ENCODE data around the gene FUT4. TPM values are rescaled to one million over a fixed set of nuclear protein-coding genes. Genes with fewer than 3 reads are reported as not detected.
"Not testable (repeated sequence)": the region's sequence is repeated elsewhere in the genome, so short reads cannot be mapped to it uniquely, and the experiment has no call there.

FUT4 gene
- polyA plus RNA-seq, 3 donors: 5.3 to 5.9 (median 5.3) TPM

DNA sequence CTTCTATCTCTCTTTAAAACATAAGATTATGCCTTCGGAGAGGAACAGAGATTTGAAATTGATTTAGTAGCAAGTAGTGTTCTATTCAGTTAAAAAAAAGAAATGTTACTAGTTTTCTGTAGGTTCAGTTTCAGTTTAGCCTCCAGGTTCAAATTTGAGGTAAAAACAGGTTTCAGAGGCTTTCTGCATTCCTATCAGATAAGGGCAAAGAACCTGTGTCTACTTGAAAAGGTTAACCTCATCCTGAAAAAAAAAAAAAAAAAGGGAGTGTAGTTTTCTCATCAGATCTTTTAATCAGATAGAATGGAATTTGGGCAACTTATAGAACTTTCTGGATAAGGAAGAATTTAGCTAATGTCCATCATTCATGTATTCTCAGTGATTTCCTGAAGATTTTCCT, 19.4 kb upstream of the FUT4 start:
- DNase-seq (ENCODE audit: extremely low read depth in 1 of 11, low read depth in 9 of 11, low spot score in 4 of 11): no peak

- peak in 6 of 11 donors; percentile 46 to 87 (median 63) for DNase-seq (ENCODE audit: extremely low read depth in 1 of 11, low read depth in 9 of 11, low spot score in 4 of 11)
Observed at GRCh38 chr11:94525546-94526324, 18.0 kb upstream of the FUT4 start.

- no peak for DNase-seq (ENCODE audit: extremely low read depth in 1 of 11, low read depth in 9 of 11, low spot score in 4 of 11)
Observed at GRCh38 chr11:94526645-94527438, 16.9 kb upstream of the FUT4 start.

GRCh38 chr11:94528551-94528950, 15.2 kb upstream of the FUT4 start:
- no peak for DNase-seq (ENCODE audit: extremely low read depth in 1 of 11, low read depth in 9 of 11, low spot score in 4 of 11)

DNA sequence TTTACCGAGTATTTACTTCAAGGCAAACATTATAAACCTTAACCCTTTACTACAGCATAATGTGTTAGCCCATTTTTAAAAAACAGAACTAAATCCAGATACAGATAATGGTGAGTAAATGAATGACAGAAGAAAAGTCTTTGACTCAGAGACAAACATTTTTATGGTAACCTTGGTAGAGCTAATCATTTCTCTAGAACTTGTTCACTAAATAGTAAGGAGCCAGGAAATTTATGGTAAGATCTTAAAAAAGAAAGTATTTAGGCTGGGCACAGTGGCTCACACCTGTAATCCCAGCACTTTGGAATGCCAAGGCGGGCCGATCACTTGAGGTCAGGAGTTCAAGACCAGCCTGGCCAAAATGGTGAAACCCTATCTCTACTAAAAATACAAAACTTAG, 11.5 kb upstream of the FUT4 start:
- no peak for DNase-seq (ENCODE audit: extremely low read depth in 1 of 11, low read depth in 9 of 11, low spot score in 4 of 11)

DNA sequence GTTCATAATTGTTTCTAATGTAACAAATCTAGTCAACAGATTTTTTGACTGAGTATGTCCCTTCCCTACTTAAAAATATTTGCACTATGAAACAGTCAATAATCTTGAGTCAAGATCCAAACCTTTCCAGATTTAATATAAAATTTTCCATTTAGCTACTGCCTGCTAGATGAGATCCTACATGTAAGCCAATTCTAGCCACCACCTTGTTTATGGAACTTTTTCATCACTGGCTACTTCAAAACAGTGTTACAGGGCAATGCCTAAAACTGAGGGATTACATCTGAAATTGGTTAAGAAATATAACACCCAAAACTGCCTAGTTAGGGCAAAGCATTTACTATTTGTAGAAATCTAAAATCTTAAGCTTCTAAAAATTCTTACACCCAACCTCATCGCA, 10.5 kb upstream of the FUT4 start:
- no peak for DNase-seq (ENCODE audit: extremely low read depth in 1 of 11, low read depth in 9 of 11, low spot score in 4 of 11)

DNA sequence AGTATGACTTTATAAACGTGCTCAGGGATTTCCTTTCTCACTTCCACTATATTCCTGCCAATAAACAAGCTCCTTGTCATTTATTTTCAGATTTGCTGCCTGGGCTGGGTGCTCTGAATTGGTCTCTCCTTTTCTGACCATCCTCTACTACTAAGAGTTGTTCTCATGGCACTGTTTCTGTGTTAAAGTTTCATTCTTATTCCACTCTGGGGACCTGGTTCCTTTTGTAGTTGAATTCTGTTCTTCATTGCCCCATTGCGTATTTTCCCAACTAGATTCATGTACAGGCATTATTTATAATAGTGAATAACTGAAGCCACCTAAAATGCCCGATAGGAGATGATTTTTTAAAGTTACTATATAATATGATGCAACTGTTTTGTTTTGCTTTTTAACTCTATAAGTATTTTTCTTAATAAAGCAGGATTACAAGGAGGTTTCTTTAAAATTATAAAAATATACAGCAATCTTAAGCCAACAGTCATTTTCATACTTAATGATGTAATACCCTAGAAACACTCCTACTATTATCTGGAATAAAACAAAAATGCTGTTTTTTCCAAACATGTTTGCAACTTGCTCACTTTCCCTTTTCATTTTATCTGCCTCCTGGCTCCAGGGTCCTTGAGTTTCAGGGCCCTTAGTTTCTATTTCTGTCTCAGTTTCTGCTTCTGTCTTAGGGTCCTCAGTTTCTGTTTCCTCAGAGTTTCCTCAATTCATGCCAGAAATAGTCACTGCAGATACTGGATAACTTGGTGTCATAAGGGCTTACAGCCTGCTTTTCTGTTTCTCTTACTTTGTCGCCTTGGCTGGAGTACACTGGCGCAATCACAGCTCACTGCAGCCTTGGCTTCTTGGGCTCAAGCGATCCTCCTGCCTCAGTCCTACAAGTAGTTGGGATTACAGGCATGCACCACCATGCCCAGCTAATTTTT, 9.8 kb upstream of the FUT4 start:
- DNase-seq (ENCODE audit: extremely low read depth in 1 of 11, low read depth in 9 of 11, low spot score in 4 of 11): no peak

DNA sequence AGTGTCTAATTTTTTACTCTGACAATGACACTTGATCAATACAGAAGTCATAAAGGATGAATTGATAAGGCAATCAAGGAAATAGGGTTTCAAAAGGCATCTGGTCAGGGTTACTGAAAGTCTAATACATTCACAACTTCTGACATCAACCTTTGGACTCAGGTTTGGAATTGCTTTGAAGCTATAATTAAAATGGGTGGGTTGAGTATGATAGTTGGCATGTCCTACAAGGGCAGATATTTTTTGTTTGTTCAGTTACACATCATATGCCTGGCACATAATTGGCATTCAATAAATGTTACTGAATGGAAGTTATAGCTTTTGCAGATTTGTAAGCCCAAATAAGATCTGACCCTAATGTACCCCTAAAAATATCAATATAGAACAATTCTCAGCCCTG, 7.3 kb upstream of the FUT4 start:
- DNase-seq (ENCODE audit: extremely low read depth in 1 of 11, low read depth in 9 of 11, low spot score in 4 of 11): no peak

DNA sequence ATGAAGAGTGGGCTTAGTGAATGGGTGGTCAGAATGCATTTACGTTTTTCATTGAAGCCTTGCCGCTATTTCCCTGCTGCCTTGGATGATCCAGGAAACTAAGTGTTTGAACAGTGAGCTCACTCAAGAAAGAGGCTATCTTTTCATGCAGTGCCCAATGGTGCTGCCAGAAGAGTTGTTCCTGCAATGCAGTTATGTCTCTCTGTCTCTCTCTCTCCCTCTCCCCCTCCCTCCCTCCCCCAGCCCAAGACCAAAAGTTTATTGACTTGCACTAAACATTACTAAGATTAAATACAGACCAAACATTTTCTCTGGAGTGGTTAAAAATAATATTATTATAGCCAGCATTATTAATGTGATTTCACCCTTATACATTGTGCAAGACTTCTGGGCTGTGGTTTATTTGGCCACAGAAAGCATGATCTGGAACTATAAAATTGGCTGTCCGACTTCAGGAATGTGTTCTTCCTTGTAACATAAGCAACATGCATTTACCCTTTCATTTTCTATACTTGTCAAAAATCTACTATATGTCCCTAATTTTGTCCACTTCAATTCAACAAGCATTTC, 6.6 kb upstream of the FUT4 start:
- DNase-seq (ENCODE audit: extremely low read depth in 1 of 11, low read depth in 9 of 11, low spot score in 4 of 11): no peak

DNA sequence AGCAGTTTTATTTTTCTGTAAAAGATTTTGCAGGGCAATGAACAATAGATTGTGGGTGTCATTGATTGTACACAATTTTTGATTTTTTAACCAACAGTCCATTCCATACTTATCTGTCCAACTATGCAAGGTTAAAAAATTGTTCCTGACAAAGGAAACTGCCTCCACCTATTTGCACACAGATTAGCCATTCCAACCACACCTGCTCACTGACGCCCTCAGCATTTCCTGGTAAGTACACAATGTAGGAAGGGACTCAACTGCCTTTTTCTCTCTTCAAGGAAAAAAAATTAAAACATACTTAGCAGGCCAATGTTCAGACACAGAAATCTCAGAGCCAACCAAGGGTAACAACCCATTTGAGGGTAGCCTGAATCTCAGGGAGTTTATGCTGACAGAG, 4.3 kb upstream of the FUT4 start:
- no peak for DNase-seq (ENCODE audit: extremely low read depth in 1 of 11, low read depth in 9 of 11, low spot score in 4 of 11)

GRCh38 chr11:94544646-94545263, 1.0 kb downstream of the FUT4 start:
- DNase-seq (ENCODE audit: extremely low read depth in 1 of 11, low read depth in 9 of 11, low spot score in 4 of 11): peak in 3 of 11 donors; percentile 15 to 33 (median 23)

DNA sequence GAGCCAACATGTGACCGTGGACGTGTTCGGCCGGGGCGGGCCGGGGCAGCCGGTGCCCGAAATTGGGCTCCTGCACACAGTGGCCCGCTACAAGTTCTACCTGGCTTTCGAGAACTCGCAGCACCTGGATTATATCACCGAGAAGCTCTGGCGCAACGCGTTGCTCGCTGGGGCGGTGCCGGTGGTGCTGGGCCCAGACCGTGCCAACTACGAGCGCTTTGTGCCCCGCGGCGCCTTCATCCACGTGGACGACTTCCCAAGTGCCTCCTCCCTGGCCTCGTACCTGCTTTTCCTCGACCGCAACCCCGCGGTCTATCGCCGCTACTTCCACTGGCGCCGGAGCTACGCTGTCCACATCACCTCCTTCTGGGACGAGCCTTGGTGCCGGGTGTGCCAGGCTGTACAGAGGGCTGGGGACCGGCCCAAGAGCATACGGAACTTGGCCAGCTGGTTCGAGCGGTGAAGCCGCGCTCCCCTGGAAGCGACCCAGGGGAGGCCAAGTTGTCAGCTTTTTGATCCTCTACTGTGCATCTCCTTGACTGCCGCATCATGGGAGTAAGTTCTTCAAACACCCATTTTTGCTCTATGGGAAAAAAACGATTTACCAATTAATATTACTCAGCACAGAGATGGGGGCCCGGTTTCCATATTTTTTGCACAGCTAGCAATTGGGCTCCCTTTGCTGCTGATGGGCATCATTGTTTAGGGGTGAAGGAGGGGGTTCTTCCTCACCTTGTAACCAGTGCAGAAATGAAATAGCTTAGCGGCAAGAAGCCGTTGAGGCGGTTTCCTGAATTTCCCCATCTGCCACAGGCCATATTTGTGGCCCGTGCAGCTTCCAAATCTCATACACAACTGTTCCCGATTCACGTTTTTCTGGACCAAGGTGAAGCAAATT, 1.8 kb downstream of the FUT4 start:
- no peak for DNase-seq (ENCODE audit: extremely low read depth in 1 of 11, low read depth in 9 of 11, low spot score in 4 of 11)

GRCh38 chr11:94546162-94546470, 2.4 kb downstream of the FUT4 start:
- no peak for DNase-seq (ENCODE audit: extremely low read depth in 1 of 11, low read depth in 9 of 11, low spot score in 4 of 11)

GRCh38 chr11:94546886-94547285, 3.2 kb downstream of the FUT4 start:
- no peak for DNase-seq (ENCODE audit: extremely low read depth in 1 of 11, low read depth in 9 of 11, low spot score in 4 of 11)

GRCh38 chr11:94549146-94549545, 5.4 kb downstream of the FUT4 start:
- DNase-seq (ENCODE audit: extremely low read depth in 1 of 11, low read depth in 9 of 11, low spot score in 4 of 11): no peak

DNA sequence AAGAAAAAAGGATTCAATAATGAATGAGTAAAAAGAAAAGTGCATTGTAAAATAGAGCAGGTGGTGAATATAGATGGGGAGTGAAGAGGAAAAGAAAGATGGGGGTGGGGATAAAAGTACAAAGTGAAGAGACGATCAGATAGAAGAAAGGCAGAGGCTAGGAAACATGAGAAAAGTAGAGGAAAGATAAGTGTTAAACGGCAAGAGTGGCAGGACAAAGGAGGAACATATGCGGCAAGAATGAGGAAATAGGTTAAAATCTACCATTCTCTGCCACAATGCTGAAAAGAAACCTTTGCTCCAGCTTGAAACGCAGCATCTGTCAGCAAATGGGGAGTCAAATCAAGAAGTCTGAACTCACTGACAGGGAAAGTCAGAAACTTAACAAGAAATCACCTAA, 6.8 kb downstream of the FUT4 start:
- no peak for DNase-seq (ENCODE audit: extremely low read depth in 1 of 11, low read depth in 9 of 11, low spot score in 4 of 11)

DNA sequence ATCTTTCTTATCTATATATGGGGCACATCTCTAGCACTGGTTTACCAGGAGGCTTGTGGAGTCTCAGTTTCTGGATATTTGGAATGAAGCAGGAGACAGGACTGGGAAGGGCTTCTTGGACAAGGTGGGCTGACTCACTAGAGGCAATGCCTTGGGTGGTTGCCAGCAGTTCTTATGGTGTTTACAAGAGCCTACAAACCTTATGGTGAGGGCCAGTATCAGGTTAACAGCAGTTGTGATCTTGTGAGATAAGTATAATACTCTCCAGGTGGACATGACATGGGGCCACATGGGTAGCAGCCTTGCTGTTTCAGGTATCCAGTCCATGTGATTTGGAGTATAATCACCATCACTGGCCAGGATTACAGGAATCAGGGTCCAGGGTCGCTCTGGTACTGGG, 10.2 kb downstream of the FUT4 start:
- no peak for DNase-seq (ENCODE audit: extremely low read depth in 1 of 11, low read depth in 9 of 11, low spot score in 4 of 11)

DNA sequence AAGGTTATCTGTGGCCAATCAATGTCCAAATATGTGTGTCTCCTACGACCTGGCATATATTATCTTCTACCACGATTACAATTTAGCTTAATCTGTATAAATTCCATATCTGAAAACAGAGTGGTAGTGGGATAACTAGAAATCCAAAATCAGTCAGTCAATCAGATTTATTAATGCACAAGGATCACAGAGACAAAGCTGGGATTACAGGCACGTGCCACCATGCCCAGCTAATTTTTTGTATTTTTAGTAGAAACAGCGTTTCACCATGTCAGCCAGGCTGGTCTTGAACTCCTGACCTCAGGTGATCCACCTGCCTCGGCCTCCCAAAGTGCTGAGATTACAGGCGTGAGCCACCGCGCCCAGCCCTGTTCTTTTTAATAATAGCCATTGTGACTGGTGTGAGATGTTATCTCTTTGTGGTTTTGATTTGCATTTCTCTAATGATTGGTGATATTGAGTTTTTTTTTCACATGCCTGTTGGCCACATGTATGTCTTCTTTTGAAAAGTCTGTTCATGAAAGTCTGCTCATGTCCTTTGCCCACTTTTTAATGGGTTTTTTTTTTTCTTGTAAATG, 12.1 kb downstream of the FUT4 start:
- not testable (repeated sequence) for DNase-seq (ENCODE audit: extremely low read depth in 1 of 11, low read depth in 9 of 11, low spot score in 4 of 11)

Data from renal cortex interstitium (tissue), 11 donors.